ENCODE data around the gene GARIN5A.

Gene GARIN5A

GRCh38 chr19:50482271-50482855 is 5.7 kb upstream of the GARIN5A start:
- Histone ChIP-seq H3K27me3 (peaks cover 0 to 17% of the 10 kb centered on the region in 2 donors), H3K27ac (no peak overlapping the region), H3K4me3 (no peak overlapping the region), H3K4me1 (peaks cover 0 to 12% (median 8%) of the 10 kb centered on the region in 4 donors), H3K9me3 (no peaks in the 10 kb centered on the region), H3K36me3 (peaks cover 24 to 67% (median 60%) of the 10 kb centered on the region in 3 donors)
- no peak for TF ChIP-seq CTCF (IDR thresholded peaks at IDR 0.05)
- DNase-seq, result no peak
- intact Hi-C loops (cut with DNase I; ENCODE audit: low total_unique reads), result no loop called here

GRCh38 chr19:50481351-50482149 is 4.9 kb upstream of the GARIN5A start:
- no peak for DNase-seq
- H3K36me3 ChIP-seq, result peaks cover 24 to 67% (median 60%) of the 10 kb centered on the region in 3 donors
- intact Hi-C loops (cut with DNase I; ENCODE audit: low total_unique reads), result no loop called here
- H3K27ac ChIP-seq, result no peak overlapping the region
- peaks cover 0 to 18% (median 14%) of the 10 kb centered on the region in 4 donors for H3K4me1 ChIP-seq
- no peak overlapping the region for H3K4me3 ChIP-seq
- no peaks in the 10 kb centered on the region for H3K9me3 ChIP-seq
- peaks cover 0 to 9% of the 10 kb centered on the region in 2 donors for H3K27me3 ChIP-seq
- no peak for TF ChIP-seq CTCF (IDR thresholded peaks at IDR 0.05)

- peaks cover 24 to 67% (median 60%) of the 10 kb centered on the region in 3 donors for H3K36me3 ChIP-seq
These were observed 3.8 kb upstream of the GARIN5A start for GRCh38 chr19:50480281-50481111.

GRCh38 chr19:50479761-50480251 is 3.2 kb upstream of the GARIN5A start:
- H3K4me3 ChIP-seq, result no peak overlapping the region
- intact Hi-C loops (cut with DNase I; ENCODE audit: low total_unique reads), result no loop called here
- no peak for TF ChIP-seq CTCF (IDR thresholded peaks at IDR 0.05)
- no peak for DNase-seq
- H3K27ac ChIP-seq, result no peak overlapping the region
- peaks cover 0 to 21% (median 14%) of the 10 kb centered on the region in 4 donors for H3K4me1 ChIP-seq
- H3K27me3 ChIP-seq, result no peaks in the 10 kb centered on the region
- H3K9me3 ChIP-seq, result no peaks in the 10 kb centered on the region
- peaks cover 21 to 61% (median 55%) of the 10 kb centered on the region in 3 donors for H3K36me3 ChIP-seq

More at GRCh38 chr19:50480281-50481111, 3.8 kb upstream of the GARIN5A start:
- Histone ChIP-seq H3K27ac (no peak overlapping the region), H3K27me3 (no peaks in the 10 kb centered on the region), H3K9me3 (no peaks in the 10 kb centered on the region), H3K4me3 (no peak overlapping the region), H3K4me1 (peaks cover 0 to 21% (median 14%) of the 10 kb centered on the region in 4 donors)
- no peak for DNase-seq
- no peak for TF ChIP-seq CTCF (IDR thresholded peaks at IDR 0.05)
- intact Hi-C loops (cut with DNase I; ENCODE audit: low total_unique reads), result no loop called here

- Histone ChIP-seq H3K27me3 (no peaks in the 10 kb centered on the region), H3K4me1 (peaks cover 0 to 21% (median 14%) of the 10 kb centered on the region in 4 donors), H3K27ac (no peak overlapping the region), H3K9me3 (no peaks in the 10 kb centered on the region), H3K4me3 (no peak overlapping the region), H3K36me3 (peaks cover 21 to 54% (median 53%) of the 10 kb centered on the region in 3 donors)
- no peak for DNase-seq
- intact Hi-C loops (cut with DNase I; ENCODE audit: low total_unique reads), result no loop called here
- TF ChIP-seq CTCF (IDR thresholded peaks at IDR 0.05), result no peak
These were observed 2.5 kb upstream of the GARIN5A start for GRCh38 chr19:50478901-50479715.
